GM20000 (cell line): ENCODE data around the gene HEXIM1.

Source experiments
- DNase-seq: peaks from one replicate; pipeline ENCODE4 v3.0.0; 2012; ENCODE audit warnings: low spot score
- TF ChIP-seq, protein P1 (sequence below): IDR thresholded peaks from 2 replicates; pipeline ENCODE4 v1.5.1; 2012; ENCODE audit warnings: mild to moderate bottlenecking, control low read depth; ENCODE audit errors: extremely low read depth, missing control alignments

Gene HEXIM1

GRCh38 chr17:45108595-45109521 is 39.4 kb upstream of the HEXIM1 start:
- DNase-seq: no peak
- TF ChIP-seq, protein P1, sequence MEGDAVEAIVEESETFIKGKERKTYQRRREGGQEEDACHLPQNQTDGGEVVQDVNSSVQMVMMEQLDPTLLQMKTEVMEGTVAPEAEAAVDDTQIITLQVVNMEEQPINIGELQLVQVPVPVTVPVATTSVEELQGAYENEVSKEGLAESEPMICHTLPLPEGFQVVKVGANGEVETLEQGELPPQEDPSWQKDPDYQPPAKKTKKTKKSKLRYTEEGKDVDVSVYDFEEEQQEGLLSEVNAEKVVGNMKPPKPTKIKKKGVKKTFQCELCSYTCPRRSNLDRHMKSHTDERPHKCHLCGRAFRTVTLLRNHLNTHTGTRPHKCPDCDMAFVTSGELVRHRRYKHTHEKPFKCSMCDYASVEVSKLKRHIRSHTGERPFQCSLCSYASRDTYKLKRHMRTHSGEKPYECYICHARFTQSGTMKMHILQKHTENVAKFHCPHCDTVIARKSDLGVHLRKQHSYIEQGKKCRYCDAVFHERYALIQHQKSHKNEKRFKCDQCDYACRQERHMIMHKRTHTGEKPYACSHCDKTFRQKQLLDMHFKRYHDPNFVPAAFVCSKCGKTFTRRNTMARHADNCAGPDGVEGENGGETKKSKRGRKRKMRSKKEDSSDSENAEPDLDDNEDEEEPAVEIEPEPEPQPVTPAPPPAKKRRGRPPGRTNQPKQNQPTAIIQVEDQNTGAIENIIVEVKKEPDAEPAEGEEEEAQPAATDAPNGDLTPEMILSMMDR: no peak

GRCh38 chr17:45110676-45111611 is 37.3 kb upstream of the HEXIM1 start:
- TF ChIP-seq, protein P1: no peak
- DNase-seq: no peak

DNA sequence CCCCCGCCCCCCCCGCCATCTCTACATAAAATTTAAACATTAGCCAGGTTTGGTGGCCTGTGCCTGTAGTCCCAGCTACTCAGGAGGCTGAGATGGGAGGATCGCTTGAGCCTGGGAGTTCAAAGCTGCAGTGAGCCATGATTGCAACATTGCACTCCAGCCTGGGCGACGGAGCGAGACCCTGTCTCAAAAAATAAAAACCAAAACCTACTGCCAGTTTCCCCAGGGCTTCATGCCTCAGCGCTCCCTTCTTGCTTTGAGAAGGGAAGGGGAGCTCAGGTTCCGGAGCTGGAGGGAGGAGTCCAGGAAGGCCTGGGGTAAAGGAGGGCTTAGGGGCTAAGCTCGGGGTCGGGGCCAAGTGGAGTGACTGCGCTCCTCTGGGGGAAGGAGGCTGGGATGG is 36.4 kb upstream of the HEXIM1 start:
- DNase-seq: no peak
- TF ChIP-seq, protein P1: no peak

- TF ChIP-seq, protein P1: no peak
- no peak for DNase-seq
Observed at GRCh38 chr17:45112559-45113423, 35.5 kb upstream of the HEXIM1 start.

DNA sequence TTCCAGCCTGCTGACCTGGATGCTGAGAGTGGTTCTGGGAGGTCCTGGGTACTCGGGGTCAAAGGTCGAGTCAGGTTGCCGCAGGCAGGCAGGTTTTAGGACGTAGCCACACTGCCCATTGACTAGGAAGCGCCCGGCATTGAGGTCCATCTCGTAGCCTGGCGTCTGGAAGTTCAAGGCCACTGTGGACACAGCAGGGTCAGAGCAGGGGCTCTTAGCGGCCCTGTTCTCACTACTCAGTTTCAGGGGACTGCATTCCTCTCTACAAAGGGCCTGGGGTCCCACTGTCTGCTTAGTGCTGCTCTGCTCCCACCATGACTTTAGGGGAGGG is 34.9 kb upstream of the HEXIM1 start:
- TF ChIP-seq, protein P1: no peak
- no peak for DNase-seq

DNA sequence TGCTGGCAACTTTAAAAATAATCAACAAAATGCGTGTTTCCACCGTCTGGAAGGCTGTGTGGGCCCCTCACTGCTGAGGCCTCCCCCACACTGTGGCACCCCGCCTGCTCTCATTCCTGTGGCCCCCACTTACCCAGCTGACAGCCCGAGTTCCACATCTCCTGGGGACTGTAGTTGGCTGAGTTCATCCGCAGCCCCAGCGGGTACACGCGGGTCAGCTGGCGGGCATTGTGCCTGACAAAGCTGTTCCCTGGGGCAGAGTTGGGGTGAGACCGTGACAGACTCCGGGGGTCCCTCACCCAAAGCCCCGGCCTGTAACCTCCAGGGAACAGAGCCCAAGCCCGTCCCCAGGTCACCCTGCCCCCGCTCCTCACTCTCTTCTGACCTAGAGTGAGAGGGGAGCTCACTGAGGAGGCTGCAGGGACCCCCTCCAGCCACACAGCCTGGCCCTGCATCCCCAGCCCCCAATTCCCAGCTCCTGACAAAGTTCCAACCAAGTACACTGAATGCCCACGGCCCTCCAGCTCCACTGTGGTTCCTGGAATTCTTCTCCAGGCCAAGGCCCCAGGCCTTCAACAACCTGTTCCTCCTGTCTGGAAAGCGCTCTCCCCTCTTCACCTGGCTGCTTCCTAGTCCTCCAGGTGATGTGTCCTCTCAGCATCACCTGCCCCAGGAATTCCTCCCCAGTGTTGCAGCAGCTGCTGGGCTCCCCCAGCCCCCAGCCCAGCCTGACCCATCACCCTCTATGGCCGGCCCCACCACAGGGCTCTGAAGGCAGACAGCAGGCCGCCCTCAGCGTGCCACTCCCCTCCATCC is 34.0 kb upstream of the HEXIM1 start:
- TF ChIP-seq, protein P1: no peak
- DNase-seq: no peak
